K562 (cell line): ENCODE data around the gene SNX3. TPM values are rescaled to one million over a fixed set of nuclear protein-coding genes. Genes with fewer than 3 reads are reported as not detected.

ENCODE experiments used
- SMAD1 ChIP-seq: fragments of 150-350 bp; IDR thresholded peaks from 2 replicates; pipeline ENCODE4 v1.6.1; 2014; ENCODE audit warnings: low read length, low read depth; ENCODE audit not compliant: partially characterized antibody
- polyA plus RNA-seq, 8 experiments: library from polyadenylated mRNA; depleted of rRNA in 4 of 8; stranded (reverse) in 5 of 8; unstranded in 3 of 8; fragments of >200 nt; fragmentation: Nextera tagmentation in 2 of 8; fragmentation: Illumina TruSeq in 1 of 8; extraction: Ambion mirVana in 2 of 8; extraction: Trizol in 1 of 8; gene quantifications; 2 replicates each; pipeline versions ENCODE4 v1.2.1 to v1.2.3, GENCODE V29; 2011 to 2014; ENCODE audit warnings: inconsistent platforms in 1 of 8, missing spikeins in 1 of 8
- total RNA-seq, 7 experiments: library from RNA; depleted of rRNA in 6 of 7; stranded (reverse); fragments of >200 nt in 6 of 7; fragmentation: Illumina TruSeq in 2 of 7; extraction: Trizol in 2 of 7; gene quantifications; 2 replicates each; pipeline versions ENCODE4 v1.2.1 to v1.2.3, GENCODE V29; 2011 to 2021; ENCODE audit warnings: low replicate concordance in 1 of 7
- TF ChIP-seq, protein P1 (sequence below), 2 experiments: fragments of 450-650 bp; IDR thresholded peaks; 2 replicates each; pipeline ENCODE4 v1.6.1; 2016; ENCODE audit warnings: mild to moderate bottlenecking in 2 of 2, borderline replicate concordance in 1 of 2, low read depth in 1 of 2, moderate library complexity in 1 of 2

The SNX3 gene
- total and polyA plus RNA-seq, 9 of the 15 experiments (the other 6 are each of a cell fraction or from before 2014, with no cell fraction given), result 48.9 to 410 (median 159) TPM

DNA sequence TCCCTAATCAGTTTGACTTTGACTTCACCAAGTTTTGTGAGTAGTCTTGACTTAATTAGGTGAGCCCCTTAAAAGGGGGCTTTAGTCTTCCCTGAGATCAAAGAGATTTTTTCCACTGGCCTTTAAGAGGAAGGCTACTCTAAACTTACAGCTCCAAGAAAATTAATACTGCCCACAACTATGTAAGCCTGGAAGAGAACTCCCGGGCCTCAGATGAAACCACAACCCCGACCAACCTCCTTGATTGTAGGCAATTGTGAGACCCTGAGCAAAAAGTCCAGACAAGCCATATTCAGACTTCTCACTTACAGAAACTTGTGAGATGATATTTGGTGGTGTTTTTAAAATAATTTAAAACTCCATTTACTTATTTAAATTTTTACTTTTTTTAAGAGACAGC is 18.1 kb downstream of the SNX3 start (continued):
- TF ChIP-seq, protein P1, sequence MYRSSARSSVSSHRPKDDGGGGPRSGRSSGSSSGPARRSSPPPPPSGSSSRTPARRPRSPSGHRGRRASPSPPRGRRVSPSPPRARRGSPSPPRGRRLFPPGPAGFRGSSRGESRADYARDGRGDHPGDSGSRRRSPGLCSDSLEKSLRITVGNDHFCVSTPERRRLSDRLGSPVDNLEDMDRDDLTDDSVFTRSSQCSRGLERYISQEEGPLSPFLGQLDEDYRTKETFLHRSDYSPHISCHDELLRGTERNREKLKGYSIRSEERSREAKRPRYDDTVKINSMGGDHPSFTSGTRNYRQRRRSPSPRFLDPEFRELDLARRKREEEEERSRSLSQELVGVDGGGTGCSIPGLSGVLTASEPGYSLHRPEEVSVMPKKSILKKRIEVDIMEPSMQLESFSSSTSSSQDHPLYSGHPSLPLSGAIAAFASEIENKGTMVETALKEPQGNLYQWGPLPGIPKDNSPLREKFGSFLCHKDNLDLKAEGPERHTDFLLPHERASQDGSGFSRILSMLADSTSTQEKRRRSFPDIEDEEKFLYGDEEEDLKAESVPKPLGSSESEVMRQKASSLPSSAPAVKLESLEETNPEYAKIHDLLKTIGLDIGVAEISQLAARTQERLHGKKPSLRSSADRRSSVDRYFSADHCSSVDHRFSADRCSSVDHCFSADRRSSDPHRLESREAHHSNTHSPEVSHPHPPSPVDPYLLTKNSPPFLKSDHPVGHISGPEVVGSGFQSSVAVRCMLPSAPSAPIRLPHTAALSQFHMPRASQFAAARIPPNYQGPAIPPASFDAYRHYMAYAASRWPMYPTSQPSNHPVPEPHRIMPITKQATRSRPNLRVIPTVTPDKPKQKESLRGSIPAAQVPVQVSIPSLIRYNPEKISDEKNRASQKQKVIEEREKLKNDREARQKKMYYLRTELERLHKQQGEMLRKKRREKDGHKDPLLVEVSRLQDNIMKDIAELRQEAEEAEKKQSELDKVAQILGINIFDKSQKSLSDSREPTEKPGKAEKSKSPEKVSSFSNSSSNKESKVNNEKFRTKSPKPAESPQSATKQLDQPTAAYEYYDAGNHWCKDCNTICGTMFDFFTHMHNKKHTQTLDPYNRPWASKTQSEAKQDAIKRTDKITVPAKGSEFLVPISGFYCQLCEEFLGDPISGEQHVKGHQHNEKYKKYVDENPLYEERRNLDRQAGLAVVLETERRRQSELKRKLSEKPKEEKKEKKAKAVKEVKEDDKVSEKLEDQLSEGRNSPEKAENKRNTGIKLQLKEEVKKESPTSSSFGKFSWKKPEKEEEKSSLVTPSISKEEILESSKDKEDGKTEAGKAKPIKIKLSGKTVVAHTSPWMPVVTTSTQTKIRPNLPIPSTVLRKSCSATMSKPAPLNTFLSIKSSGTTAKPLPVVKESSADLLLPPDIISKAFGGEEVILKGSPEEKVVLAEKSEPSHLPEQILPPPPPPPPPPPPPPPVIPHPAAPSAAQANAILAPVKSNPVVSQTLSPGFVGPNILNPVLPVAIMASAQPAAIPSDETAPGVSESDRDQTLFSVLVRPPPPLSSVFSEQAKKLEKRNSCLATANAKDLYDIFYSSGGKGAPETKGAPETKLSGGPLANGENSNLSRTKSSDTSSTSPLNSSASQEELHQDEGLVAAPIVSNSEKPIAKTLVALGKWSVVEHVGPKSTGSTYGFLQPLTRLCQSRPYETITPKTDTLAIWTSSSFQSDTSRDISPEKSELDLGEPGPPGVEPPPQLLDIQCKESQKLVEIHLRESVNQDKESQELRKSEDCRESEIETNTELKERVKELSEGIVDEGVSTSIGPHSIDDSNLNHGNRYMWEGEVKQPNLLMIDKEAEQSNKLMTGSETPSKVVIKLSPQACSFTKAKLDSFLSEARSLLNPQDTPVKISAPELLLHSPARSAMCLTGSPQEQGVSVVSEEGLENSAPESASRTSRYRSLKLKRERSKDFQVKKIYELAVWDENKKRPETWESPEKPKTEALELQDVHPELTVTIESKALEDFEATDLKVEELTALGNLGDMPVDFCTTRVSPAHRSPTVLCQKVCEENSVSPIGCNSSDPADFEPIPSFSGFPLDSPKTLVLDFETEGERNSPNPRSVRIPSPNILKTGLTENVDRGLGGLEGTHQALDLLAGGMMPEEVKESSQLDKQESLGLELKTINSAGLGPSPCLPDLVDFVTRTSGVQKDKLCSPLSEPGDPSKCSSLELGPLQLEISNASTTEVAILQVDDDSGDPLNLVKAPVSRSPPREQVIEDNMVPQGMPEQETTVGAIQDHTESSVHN (IDR thresholded peaks at IDR 0.05; ENCODE audit: borderline replicate concordance in 1 of 2, low read depth in 1 of 2), result no peak
- TF ChIP-seq SMAD1, result no peak
